Measurements from ENCODE around the gene SENP1. TPM values are rescaled to one million over a fixed set of nuclear protein-coding genes. Genes with fewer than 3 reads are reported as not detected.

SENP1 gene
- polyA plus RNA-seq, 3 donors = 5.2 to 8.0 (median 6.0) TPM

- no peaks in the 10 kb centered on the region for H3K36me3 ChIP-seq (replicated peaks in 1 of 2; ENCODE audit: control insufficient read depth in 1 of 2, insufficient read depth in 2 of 2, low read length in 2 of 2)
- Mint-ChIP-seq H3K36me3 (peaks cover 0 to 3% of the 10 kb centered on the region in 2 donors), H3K27ac (no peak overlapping the region), H3K9me3 (peaks cover 0 to 18% (median 8%) of the 10 kb centered on the region in 7 donors), H3K27me3 (ENCODE audit: low read depth in 3 of 3) (peaks cover 86 to 91% (median 89%) of the 10 kb centered on the region in 3 donors), H3K4me3 (peak overlapping the region; percentile 48 to 88), H3K4me1 (peaks cover 34% of the 10 kb centered on the region)
- intact Hi-C loops (cut with micrococcal nuclease) = no loop called here
- no peak overlapping the region for H3K27ac ChIP-seq (ENCODE audit: low read depth in 1 of 2, low read length in 2 of 2)
- DNase-seq = no peak
- H3K4me3 ChIP-seq (replicated peaks in 1 of 3; ENCODE audit: low read depth in 2 of 3, low read length in 3 of 3) = peak overlapping the region in 1 of 3 experiments; percentile 39
- no peaks in the 10 kb centered on the region for H3K79me2 ChIP-seq (ENCODE audit: insufficient read depth, low read length)
- H2AFZ ChIP-seq (ENCODE audit: insufficient read depth, low read depth, low read length, poor library complexity, severe bottlenecking) = no peak overlapping the region
- H3K9me3 ChIP-seq (replicated peaks in 1 of 2; ENCODE audit: control insufficient read depth in 1 of 2, insufficient read depth in 1 of 2, low read length in 2 of 2) = peaks cover 0 to 39% of the 10 kb centered on the region in 2 donors
- no peaks in the 10 kb centered on the region for H4K20me1 ChIP-seq (ENCODE audit: insufficient read depth, low read length)
- WGBS (ENCODE audit: insufficient coverage) = 23% methylated on average over 11 of the region's 18 CpGs
- TF ChIP-seq CTCF (IDR thresholded peaks at IDR 0.05) = no peak
- peaks cover 17 to 20% of the 10 kb centered on the region in 2 donors for H3K4me1 ChIP-seq (ENCODE audit: control insufficient read depth in 1 of 2, insufficient read depth in 2 of 2, low read length in 2 of 2)
- H3K4me2 ChIP-seq (replicated peaks; ENCODE audit: extremely low read depth, low read length, poor library complexity, severe bottlenecking) = peak overlapping the region; percentile 51
- H3K9ac ChIP-seq (ENCODE audit: insufficient read depth, low read length, poor library complexity, severe bottlenecking) = no peak overlapping the region
- H3K27me3 ChIP-seq (ENCODE audit: control insufficient read depth in 2 of 2, insufficient read depth in 2 of 2, low read length in 2 of 2) = peaks cover 64 to 89% of the 10 kb centered on the region in 2 donors
These were observed 104.9 kb downstream of the SENP1 start for GRCh38 chr12:48000878-48001504.

- H3K4me1 Mint-ChIP-seq = peaks cover 32% of the 10 kb centered on the region
These were observed 106.1 kb downstream of the SENP1 start for GRCh38 chr12:47999816-48000215.

More at GRCh38 chr12:47999816-48000215, 106.1 kb downstream of the SENP1 start:
- Histone ChIP-seq H3K36me3 (replicated peaks in 1 of 2; ENCODE audit: control insufficient read depth in 1 of 2, insufficient read depth in 2 of 2, low read length in 2 of 2) (no peaks in the 10 kb centered on the region), H2AFZ (ENCODE audit: insufficient read depth, low read depth, low read length, poor library complexity, severe bottlenecking) (no peak overlapping the region), H3K79me2 (ENCODE audit: insufficient read depth, low read length) (no peaks in the 10 kb centered on the region), H3K4me2 (replicated peaks; ENCODE audit: extremely low read depth, low read length, poor library complexity, severe bottlenecking) (no peak overlapping the region), H3K4me1 (ENCODE audit: control insufficient read depth in 1 of 2, insufficient read depth in 2 of 2, low read length in 2 of 2) (peaks cover 17 to 20% of the 10 kb centered on the region in 2 donors), H3K4me3 (replicated peaks in 1 of 3; ENCODE audit: low read depth in 2 of 3, low read length in 3 of 3) (no peak overlapping the region), H3K9ac (ENCODE audit: insufficient read depth, low read length, poor library complexity, severe bottlenecking) (no peak overlapping the region), H3K27ac (ENCODE audit: low read depth in 1 of 2, low read length in 2 of 2) (no peak overlapping the region), H3K27me3 (ENCODE audit: control insufficient read depth in 2 of 2, insufficient read depth in 2 of 2, low read length in 2 of 2) (peaks cover 52 to 80% of the 10 kb centered on the region in 2 donors), H4K20me1 (ENCODE audit: insufficient read depth, low read length) (no peaks in the 10 kb centered on the region), H3K9me3 (replicated peaks in 1 of 2; ENCODE audit: control insufficient read depth in 1 of 2, insufficient read depth in 1 of 2, low read length in 2 of 2) (peaks cover 0 to 34% of the 10 kb centered on the region in 2 donors)
- DNase-seq = no peak
- Mint-ChIP-seq H3K36me3 (peaks cover 0 to 3% of the 10 kb centered on the region in 2 donors), H3K27ac (no peak overlapping the region), H3K9me3 (peaks cover 0 to 15% (median 6%) of the 10 kb centered on the region in 7 donors), H3K27me3 (ENCODE audit: low read depth in 3 of 3) (peaks cover 78 to 85% (median 81%) of the 10 kb centered on the region in 3 donors), H3K4me3 (peak overlapping the region in 1 of 2 donors; percentile 88)
- TF ChIP-seq CTCF (IDR thresholded peaks at IDR 0.05) = no peak
- intact Hi-C loops (cut with micrococcal nuclease) = no loop called here
- WGBS (ENCODE audit: insufficient coverage) = 100% methylated on average over 2 of the region's 9 CpGs

All from CD14-positive monocyte (primary cell).